Middle frontal gyrus (tissue), 1 donor: Measurements from ENCODE around the gene VIPR2.
"Not testable (repeated sequence)": the region's sequence is repeated elsewhere in the genome, so short reads cannot be mapped to it uniquely, and the experiment has no call there.

Experiments used
- DNase-seq: peaks from one replicate; pipeline ENCODE4 v3.0.0-alpha.2; 2015; ENCODE audit warnings: low spot score; ENCODE audit errors: extremely low spot score

Gene VIPR2

DNA sequence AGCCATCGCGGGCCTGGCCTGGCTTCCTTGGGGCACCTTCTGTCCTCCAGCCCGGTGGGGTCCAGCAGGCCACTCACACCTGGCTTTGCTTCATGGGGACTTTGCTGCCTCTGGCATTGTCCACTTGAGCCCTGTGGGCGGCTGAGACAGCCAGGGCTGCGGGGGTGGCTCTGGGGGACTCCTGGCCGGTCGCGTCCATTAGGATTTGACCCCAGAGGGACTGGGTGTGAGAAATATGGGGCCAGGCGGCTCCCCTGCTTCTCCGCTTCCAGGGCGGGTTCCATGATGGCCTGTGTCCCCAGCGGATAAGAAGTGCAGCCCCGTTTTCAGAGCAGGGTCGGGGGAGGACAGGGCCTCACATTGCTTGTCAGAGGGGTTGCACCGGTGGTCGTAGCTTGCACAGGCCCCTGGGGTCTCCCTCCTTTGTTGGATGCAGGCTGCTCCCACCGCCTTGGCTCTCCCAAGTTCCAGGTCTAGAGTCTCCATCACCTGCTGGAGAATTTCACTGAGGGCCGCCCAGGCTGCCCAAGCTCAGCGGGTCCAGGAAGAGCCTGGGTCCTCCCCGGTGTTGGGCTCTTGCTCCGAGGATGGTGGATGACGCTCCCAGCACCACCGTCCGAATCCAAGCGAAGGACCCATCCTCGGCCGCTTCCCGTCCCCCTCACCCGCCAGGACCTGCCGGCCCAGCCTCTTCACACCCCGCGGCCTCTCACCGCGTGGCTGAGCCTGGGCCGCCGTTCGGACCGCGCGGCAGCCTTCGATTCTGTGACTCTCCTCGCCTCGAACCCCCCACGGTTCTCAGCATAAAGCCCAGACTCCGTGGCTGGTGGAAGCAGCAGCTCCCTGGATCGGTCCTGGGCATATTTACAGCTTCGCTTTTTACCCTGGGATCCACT is 148.2 kb downstream of the VIPR2 start:
- no peak for DNase-seq

DNA sequence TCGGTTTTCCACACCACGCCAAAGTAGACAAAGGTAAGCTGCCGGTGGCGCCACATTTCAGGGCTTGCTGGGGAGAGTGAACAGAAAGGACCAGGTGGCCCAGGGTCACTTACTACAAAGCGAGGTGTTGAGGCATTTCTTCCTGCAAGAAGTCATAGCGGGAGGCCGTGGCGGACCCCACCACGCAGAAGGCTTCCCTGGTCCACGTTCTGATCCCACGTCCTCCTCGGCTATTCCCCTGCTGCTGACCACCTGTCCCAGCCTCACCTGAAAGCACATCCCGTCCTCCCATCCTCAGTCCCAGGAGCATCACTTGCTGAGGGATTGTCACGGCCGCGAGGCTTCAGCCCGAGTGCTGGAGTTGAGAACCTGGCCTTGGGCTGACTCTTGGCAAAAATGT is 149.2 kb downstream of the VIPR2 start:
- no peak for DNase-seq

DNA sequence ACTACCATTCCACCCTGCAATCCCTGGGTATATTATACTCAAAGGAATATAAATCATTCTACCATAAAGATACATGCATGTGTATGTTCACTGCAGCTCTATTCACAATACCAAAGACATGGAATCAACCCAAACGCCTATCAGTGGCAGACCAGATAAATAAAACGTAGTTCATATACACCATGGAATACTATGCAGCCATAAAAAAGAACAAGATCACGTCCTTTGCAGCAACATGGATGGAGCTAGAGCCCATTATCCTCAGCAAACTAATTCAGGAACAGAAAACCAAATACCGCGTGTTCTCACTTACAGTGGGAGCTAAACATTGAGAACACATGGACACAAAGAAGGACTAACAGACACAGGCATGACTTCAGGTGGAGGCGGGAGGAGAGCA is 150.0 kb downstream of the VIPR2 start:
- no peak for DNase-seq

DNA sequence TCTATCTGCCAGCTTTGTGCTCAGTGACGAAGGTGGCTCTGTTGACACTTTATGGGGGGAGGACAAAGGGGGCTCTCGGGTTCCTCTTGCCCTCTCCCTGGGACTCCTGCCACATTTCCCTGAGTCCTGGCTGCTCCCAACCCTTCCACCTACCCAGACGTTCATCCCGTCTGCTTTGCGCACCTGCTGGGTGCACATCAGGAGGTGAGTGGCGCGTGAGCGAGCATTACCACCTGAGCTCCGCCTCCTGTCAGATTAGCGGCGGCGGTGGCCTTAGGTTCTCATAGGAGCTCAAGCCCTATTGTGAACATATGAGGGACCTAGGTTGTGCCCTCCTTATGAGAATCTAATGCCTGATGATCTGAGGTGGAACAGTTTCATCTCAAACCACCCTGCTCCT is 151.1 kb downstream of the VIPR2 start:
- no peak for DNase-seq

DNA sequence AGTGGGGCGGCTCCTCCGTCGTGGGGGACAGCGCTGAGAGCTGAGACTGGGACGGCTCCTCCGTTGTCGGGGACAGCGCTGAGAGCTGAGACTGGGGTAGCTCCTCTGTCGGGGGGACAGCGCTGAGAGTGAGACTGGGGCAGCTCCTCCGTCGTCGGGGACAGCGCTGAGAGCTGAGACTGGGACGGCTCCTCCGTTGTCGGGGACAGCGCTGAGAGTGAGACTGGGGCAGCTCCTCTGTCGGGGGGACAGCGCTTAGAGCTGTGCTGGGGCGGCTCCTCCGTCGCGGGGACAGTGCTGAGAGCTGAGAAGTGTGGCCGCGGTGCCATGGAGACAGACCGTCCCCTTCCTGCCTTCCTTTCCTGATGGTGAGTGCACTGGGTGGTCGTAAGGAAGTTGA is 151.9 kb downstream of the VIPR2 start:
- no peak for DNase-seq

DNA sequence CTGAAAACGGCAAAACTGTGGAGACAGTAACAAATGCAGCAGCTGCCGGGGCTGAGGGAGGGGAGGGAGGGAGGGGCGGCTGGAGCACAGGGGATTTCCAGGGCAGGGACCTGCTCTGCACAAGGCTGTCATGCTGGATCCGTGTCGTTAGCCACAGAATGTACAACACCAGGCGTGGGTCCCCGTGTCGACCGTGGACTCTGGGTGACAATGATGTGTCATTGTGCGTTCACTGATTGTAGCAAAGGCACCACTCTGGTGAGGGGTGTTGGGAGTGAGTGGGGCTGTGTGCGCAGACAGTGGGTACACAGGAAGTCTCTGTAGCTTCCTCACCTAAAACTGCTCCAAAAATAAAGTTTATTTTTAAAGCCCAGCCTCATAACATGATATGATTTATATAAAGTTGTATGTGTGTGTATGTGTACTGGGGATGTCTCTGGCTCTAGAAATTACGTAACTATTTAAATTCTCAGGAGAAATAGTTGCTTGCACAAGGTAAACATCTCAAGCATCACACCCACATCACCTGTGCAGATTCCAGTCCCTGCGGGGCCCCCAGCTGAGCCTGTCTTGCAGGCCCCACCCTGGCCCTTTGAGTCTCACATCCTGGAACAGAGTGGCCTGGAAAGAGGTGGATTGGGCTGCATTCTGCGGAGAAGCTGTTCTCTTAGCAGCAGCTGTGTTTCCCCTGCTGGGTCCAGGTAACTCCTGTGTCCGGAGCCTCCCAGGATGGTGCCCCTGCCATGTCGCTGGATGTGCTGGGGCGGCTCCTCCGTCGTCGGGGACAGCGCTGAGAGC is 152.6 kb downstream of the VIPR2 start:
- no peak for DNase-seq

DNA sequence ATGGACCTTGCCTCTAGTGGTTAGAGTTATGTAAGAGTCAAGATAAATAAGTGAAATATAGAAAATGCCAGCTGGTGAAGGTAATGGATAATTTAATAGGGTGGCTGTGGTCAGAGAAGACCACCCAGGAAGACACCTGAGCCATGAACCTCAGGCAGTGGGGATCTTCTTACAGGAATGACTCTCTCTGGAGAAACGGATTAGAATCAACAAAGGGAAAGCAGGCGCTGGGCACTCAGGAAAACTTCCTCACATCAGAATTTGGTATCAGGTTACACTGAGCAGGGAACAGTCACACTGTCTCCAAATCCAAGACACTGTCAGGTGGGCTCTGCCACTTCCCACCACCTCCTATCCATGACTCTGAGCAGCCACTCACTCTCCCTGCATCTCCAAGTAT is 155.7 kb downstream of the VIPR2 start:
- no peak for DNase-seq

DNA sequence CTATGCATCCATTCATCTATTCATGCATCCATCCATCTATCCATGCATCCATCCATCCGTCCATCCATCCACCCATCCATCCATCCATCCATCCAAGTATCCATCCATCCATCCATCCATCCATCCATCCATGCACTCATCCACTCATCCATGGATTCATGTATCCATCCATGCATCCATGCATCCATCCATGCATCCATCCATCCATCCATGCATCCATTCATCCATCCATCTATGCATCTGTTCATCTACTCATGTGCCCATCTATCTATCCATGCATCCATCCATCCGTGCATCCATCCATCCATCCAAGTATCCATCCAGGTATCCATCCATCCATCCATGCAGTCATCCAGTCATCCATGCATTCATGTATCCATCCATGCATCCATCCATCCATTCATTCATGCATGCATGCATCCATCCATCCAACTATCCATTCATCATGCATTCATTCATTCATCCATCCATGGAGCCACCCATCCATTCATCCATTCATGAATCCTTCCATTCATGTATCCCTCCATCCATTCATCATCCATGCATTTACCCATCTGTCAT is 156.3 kb downstream of the VIPR2 start:
- no peak for DNase-seq

DNA sequence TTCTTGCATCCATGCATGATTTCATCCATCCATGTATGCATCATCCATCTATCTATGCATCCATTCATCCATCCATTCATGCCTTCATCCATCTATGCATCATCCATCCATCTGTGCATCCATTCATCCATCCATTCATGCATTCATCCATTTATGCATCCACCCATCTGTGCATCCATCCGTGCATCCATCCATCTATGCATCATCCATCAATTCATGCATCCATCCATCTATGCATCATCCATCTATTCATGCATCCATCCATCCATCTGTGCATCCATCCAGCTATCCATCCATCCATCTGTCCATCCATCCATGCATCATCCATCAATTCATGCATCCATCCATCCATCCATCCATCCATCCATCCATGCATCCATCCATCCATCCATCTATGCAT is 157.0 kb downstream of the VIPR2 start:
- no peak for DNase-seq

DNA sequence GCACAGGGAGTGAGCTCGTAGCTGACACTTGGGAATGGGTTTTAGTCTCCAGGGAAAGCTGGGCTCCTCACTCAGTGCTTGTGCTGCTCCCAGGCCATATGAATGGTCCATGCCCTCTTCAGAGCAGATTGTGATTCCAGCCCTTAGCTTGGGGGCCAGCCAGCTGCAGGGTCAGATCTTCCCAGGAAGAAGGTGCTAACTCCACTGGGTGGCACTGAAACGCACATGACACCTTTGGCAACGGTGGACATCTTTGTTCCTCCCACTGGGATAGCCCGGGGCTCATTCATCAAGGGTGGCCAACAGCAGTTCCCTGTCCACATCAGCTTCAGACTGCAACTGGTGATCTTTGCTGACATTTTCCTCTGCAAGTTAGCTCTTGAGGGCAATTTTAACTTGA is 159.1 kb downstream of the VIPR2 start:
- DNase-seq = no peak

DNA sequence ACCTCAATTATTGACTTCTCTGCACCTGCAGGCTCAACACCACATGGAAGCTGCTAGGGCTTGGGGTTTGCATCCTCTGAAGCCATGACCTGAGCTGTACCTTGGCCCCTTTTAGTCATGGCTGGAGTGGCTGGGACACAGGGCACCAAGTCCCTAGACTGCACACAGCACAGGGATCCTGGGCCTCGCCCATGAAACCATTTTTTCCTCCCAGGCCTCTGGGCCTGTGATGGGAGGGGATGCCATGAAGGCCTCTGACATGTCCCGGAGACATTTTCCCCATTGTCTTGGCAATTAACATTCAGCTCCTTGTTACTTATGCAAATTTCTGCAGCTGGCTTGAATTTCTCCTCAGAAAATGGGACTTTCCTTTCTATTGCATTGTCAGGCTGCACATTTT is 160.7 kb downstream of the VIPR2 start:
- DNase-seq = not testable (repeated sequence)

DNA sequence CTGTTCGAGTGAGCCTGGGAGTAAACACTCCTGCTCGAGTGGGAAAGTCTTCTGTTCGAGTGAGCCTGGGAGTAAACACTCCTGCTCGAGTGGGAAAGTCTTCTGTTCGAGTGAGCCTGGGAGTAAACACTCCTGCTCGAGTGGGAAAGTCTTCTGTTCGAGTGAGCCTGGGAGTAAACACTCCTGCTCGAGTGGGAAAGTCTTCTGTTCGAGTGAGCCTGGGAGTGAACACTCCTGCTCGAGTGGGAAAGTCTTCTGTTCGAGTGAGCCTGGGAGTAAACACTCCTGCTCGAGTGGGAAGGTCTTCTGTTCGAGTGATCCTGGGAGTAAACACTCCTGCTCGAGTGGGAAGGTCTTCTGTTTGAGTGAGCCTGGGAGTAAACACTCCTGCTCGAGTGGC is 162.6 kb downstream of the VIPR2 start:
- DNase-seq = not testable (repeated sequence)

DNA sequence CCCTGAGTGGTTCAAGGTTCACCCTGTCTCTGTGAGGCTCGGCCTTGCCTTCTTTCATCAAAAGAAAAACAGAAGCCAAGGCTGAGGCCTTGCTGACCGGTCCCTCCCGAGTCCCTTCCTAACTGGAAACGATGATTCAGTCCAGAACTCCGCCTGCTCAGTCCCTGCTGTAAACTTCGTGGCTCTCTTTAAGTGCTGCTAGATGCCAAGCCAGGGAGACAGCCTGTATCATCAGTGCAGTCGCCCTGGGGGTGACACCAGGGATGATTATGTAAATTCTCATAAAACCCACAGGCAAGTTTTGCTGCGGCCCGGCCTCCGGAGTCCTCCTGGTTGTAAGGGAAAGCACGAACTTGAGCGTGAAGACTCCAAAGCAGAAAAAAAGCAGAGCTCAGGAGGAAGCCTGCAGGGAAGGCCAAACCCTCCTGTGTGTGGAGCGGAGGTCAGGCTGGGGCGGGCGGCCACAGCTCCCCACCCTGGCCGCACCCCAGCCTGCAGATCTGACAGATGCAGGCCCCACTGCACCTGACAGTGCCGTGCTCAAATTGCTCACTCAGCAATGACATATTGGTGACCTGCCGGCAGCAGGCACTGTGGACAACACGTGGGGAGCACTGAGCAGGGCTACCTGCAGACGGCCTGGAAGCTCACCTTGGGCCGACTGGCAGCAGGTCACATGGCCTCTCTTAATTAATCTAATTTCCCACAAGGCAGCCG is 164.9 kb downstream of the VIPR2 start:
- DNase-seq = no peak

DNA sequence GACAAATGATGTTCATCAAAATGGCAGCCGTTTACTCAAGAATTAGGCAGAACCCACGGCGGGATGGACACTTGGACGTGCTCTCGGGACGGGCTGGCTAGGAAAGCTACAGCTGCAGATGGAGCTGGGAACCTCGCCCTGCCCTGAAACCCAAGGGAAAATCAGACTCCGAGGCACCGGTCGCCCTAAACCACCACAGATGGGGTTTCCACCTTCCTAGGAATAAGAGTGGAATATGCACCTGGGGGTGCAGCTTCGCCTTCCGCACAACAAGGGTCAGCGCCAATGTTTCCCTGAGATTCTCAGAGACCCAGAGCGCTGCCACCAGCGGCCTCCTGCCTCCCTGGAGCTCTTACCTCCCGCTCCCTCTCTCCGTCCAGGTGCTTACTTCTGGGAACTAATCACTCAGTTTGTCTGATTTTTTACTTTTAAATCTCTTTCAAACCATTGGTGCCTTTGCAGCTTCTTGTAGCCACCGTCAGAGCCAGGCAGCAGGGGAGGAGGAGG is 165.6 kb downstream of the VIPR2 start:
- no peak for DNase-seq
